GM18873 (cell line): Measurements from ENCODE around the gene DAND5.

ENCODE experiments used
- ATAC-seq: cut with Tn5 transposase; IDR thresholded peaks from one replicate; pipeline ENCODE4 v1.9.1; 2021; ENCODE audit warnings: mild to moderate bottlenecking, moderate library complexity, moderate number of reproducible peaks; ENCODE audit not compliant: unreplicated experiment, low FRiP score

Gene DAND5

DNA sequence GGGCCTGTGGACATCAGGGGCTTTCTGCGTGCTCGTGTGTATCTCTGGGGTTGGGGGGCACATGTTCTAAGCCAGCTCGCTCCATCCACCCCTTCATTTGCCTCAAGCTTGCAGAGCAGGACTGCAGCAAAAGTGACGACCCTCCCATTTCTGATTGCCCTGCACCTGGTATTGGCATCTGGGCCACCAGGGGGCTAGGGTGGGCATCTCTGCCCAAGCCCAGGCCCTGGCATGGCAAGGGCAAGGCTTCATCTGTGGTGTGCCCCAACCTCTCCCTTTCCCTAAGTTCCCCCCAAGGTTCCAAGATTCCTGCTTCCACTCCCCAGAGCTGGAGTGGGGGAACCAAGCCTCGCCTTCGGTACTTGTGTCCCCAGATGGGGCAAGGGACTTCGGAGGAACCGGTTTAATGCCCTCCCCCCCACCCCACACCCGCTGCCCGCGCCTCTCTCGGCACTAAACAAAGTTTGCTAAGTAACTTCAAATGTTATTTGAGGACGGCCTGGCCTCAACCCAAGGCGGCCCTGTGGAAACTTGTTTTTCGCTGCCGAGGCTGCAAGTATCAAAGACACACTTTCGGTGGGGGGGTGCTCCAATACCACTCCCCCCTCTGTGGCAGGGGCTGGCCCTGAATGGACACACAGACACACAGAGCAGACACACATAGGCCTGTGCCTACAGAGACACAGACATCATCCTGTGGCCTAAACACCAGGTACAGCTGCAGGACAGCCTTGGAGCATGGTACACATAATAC lies 38.1 kb downstream of the DAND5 start:
- no peak for ATAC-seq

DNA sequence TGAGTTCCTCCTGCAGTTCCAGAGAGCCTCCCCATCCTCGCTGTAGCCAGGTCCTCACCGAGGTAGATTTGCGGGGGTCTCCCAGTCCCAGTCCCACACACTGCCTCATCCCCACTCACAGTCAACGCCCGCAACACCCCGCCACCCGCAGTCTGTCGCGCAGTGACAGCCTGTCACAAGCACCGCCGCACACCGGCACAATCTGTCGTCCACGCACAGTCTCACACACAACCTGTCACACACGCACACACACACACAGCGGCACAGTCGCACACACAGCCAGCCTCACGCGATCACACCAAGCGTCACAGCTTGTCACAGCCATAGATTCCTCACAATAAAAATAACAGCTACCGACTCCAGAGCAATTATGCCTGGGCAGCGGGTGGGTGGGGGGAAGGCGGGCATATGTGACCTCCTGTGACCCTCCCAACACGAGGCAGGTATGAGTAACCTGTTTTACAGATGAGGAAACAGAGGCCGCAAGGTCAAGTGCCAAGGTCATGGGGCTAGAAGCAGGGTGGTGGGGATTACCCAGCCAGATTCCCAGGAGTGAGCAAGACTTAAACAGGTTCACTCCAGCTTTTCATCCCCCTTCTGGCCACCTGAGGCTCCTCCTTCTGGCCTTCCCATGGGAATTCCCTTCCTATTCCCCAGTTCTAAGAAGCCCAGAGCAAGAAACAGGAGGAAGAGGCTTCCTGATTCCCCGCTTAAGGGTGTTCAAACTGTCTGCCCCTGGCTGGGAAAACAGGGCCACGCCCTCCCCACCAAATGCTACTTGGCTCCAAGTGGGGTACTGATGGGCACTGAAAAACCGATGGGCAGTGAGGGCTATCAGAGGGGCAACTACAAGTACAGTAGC lies 39.8 kb downstream of the DAND5 start:
- ATAC-seq = no peak

- ATAC-seq = no peak
Measured at GRCh38 chr19:13010038-13010991, 40.9 kb downstream of the DAND5 start.

DNA sequence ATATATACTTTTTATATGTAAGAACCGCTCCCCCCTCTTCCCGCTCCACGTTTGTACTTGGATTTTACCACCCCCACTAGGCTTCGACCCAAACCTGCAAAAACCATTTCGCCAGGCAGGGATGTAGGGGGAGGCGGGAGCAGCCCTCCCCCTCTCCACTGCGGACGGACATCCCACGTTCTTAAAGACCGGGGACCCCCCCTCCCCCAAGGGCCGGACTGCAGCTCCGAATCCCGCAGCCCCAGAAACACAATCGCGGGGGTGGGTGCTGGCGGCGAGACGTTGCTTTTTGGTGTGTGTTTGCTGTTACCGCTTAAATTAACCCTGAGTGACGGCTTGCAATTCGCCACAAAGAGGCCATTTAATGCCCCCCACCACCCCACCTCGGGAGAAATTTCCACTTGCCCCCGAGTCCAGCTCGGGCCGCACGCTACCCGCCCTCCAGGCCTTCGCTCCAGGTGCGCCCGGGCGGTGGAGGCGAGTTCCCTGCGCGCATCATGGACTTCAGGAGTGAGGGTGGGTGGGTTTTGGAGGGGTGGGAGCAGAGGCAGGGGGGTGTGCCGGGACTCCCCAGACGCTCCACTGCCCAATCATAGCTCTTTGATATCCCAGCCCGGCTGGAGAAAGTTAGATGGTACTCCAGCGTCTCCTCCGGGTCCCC lies 41.7 kb downstream of the DAND5 start:
- ATAC-seq = no peak

DNA sequence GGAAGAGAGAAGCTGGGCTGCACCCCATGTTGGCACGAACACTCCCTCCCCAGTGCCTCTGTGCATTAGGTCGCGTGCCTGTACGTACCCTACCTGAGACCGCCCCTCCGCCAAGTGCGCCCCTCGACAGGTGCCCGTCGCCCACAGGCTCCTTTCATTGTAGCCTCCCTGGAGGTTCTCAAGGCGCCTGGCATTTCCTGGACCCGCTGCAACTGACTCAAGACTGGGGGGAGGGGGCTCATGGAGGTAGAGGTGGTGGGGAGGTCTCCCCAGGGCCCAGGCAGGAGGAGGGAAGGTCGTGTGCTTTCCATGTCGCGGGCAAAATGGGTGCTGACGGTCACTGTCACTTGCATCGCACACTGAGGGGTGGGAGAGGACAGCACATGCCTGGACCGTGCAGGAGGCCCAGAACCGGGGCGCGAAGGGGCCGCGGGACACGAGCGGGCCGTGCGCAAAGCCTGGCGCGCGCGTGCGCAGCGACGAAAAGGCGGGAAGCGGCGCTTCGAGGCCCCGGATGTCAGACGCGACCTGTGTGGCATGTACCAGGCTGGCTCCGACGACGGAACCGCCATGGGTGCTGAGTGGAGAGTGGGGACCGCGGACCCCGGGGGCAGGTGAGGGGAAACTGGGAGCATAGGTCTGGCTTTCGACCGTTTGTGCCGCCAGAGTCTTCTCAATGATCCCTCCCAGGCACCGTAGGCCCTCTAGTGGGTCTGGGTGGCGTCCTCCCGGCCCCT lies 42.4 kb downstream of the DAND5 start:
- no peak for ATAC-seq

DNA sequence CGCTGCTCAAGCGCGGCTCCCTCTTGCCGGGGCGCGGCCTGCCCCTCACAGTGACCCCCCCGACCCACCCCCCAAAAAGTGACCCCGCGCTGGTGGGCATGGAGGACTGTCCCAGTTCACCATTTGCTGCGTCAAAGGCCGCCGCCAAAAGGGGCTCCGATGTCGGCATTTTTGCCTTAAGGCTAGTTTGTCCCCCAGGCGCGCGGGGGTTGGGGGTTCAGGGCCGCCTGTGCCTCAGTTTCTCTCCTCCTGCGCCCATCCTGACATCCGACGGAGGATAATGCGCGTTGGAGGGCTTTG lies 43.0 kb downstream of the DAND5 start:
- ATAC-seq = no peak

DNA sequence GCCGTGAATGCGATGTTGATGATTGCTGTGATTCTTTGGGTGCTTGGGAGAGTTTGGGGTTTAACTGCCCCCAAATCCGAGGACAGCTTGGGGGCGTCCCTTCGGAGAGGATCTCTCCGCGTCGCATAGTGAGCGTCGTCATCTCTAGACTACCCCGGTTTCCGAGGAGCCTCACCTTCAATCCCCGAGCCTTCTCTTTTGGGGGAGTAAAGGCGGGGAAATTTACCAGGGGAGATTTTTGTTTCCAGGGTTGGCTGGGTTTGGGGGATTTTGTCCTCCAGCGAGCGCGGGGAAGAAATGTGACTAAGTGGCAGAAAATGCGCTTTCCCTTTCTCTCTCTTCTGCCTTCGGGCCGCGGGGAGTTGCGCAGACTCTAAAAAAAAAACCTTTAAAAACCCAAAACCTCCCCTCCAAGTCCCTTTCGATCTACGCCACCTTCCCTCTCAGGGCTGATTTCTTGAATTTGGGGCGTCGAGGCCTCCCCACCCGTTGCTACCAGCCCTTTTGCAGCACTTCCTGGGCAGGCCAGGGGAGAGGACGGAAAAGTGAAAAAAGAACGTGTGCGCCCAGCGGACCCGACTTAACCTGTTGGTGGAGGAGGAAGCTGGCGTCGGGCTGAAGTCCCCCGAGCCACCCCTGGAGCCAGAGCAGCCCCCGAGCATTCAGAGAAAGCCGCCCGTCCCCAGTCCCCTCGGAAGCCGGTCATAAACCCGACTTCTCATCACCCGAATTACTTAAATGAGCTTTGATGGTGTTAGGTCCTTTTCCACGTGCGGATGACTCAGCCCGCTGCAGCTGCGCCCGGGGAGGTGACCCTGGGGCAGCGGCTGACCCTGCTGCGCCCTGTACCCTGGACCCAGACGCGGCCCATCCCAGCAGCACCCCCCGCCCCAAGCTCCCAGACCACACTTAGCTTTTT lies 43.6 kb downstream of the DAND5 start:
- no peak for ATAC-seq

GRCh38 chr19:13013649-13014048 lies 44.3 kb downstream of the DAND5 start:
- no peak for ATAC-seq

DNA sequence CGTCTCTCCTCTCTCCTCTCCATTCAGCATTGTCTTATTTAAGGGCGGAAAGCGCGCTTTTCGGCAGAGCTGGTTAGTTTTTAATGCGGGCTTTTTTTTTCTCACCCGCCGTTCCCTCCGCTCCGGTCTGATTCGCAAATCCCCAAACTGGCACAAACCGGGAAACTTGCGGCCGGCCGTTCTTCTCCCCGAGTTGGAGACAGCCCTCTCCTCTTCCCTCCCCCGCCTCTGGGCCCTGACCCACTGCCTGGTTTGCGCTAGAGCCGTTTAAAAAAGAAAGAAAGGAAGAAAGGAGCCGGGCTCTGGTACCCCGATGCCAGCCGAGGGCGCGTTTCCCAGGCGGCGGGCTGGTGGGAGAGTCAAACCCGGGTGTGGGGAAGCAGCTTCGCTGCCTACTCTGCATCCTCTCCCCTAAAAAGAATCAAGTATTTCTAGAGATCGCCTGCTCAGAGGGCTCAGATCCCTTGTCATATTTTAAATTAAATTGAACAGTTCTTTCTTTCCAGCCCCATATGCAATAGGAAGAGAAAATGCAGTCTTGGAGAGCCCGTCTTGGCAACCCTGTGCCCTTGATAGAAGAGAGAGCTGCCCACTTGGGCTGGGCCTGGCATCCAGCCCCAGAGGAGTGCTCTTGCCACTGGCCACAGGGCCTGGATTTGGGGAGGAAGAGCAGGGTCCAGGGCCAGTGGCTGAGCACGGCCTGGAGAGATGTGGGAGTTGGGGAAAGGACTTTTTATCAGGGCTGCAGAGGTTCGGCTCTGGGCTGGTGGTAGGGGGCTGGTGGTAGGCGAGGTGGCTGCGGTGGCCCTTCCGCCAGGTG lies 44.9 kb downstream of the DAND5 start:
- ATAC-seq = no peak

- no peak for ATAC-seq
Measured at GRCh38 chr19:13014921-13015280, 45.5 kb downstream of the DAND5 start.

DNA sequence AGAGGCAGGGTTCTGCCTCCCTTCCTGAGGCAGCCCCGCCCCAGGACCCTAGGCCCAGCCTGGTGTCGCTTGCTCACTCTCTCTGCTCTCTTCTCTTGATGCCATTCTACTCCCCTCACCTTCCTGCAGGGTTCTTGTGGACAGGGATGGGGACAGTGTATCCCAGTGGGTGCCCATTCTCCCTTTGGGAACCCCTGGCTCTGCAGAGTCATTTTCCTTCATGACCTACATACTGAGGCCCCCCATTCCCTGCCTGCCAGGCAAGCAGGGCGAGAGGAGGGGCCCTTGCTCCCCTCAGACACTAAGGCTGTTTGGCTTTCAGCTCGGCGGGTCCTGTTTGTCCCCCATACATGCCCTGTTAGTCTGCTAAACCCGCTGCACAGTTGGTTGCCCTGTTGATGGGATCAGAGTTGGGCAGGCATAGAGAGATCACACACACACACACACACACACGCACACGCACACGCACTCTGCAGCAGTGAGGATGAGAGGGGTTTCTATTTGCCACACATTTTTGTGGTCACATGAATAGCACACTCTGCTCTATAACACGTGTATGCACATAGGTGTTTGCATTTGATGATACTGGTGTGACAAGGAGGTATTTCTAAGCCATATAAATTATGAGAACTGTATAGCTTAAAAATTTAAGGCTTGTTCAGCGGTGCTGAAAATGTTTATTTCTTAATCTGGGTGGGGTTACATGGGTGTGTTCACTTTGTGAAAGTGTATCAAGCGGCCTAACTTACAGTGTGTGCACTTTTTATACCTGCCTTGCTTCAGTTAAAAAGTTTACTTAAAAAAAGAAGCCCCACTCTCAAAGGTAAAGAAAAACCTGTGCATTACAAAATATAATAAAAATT lies 46.2 kb downstream of the DAND5 start:
- ATAC-seq = no peak

DNA sequence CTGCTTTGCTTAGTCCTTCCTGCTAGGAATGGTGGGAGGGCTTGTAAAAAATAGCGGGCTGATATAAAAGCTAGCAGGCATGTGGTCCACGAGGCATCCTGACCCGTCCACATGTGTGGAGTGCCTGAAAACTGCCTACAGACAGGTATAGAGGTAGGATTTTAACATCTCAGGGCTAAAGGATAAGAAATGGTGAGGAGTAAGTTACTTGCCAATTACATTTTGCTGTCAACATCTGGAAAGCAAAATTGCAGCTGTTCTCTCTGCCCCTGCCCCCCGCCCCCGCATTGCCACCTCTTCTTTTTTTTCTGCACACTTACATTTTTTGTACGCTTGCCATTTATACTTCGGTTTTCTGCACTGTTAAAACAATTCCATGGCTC lies 46.9 kb downstream of the DAND5 start:
- ATAC-seq = no peak

DNA sequence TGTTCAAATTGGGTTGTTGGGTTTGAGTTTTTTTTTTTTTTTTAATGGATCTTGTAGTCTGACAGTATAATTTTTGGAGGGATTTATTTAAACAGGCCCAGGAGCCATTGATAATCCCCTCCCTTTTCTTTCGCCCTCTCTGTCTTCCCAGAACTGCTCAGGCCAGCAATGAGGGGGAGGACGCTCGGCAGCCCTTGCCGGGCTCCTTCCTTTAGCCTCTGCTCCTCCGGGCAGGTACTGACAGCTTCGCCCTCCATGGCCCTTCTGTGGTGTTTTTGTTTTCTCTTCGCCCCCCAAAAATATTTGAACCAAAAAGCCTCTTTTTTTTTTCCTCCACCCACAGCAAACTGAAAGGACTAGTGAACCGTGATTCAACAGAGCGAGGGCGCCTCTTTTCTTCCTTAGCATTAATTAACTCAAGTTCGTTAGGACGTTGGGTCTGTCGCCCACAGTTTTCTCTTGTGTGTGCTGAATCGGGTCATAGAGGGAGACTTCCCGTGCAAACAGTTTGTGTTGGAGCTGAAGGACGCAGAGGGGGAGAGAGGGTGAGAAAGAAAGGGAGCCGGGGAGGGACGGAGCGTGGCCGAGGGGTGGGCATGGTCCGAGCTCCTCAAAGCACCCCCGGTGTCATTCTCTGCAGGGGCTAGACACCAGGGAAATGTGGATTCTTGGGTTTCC lies 47.4 kb downstream of the DAND5 start:
- ATAC-seq = no peak

- no peak for ATAC-seq
Measured at GRCh38 chr19:13017306-13018034, 48.1 kb downstream of the DAND5 start.

GRCh38 chr19:13018035-13018914 lies 48.9 kb downstream of the DAND5 start:
- no peak for ATAC-seq
